Fibroblast of villous mesenchyme (primary cell): ENCODE data around the gene PRKCI. TPM values are rescaled to one million over a fixed set of nuclear protein-coding genes. Genes with fewer than 3 reads are reported as not detected.

Experiments used
- DNase-seq: peaks from one replicate; pipeline ENCODE4 v3.0.0-alpha.2; 2010; ENCODE audit warnings: low read depth
- H3K4me3 ChIP-seq: 2 replicates; pipeline ENCODE4 v1.5.1; 2011; ENCODE audit warnings: low read depth, mild to moderate bottlenecking, low read length
- total RNA-seq: library from RNA; depleted of rRNA; stranded (reverse); fragments of >200 nt; gene quantifications from 2 replicates; pipeline ENCODE4 v1.2.3, GENCODE V29; 2012
- TF ChIP-seq, protein P1 (sequence below): IDR thresholded peaks from 2 replicates; pipeline ENCODE4 v1.5.1; 2012; ENCODE audit warnings: low read depth, mild to moderate bottlenecking, low read length; ENCODE audit not compliant: insufficient read depth

Gene PRKCI
- total RNA-seq, 1 donor: 98.4 TPM

DNA sequence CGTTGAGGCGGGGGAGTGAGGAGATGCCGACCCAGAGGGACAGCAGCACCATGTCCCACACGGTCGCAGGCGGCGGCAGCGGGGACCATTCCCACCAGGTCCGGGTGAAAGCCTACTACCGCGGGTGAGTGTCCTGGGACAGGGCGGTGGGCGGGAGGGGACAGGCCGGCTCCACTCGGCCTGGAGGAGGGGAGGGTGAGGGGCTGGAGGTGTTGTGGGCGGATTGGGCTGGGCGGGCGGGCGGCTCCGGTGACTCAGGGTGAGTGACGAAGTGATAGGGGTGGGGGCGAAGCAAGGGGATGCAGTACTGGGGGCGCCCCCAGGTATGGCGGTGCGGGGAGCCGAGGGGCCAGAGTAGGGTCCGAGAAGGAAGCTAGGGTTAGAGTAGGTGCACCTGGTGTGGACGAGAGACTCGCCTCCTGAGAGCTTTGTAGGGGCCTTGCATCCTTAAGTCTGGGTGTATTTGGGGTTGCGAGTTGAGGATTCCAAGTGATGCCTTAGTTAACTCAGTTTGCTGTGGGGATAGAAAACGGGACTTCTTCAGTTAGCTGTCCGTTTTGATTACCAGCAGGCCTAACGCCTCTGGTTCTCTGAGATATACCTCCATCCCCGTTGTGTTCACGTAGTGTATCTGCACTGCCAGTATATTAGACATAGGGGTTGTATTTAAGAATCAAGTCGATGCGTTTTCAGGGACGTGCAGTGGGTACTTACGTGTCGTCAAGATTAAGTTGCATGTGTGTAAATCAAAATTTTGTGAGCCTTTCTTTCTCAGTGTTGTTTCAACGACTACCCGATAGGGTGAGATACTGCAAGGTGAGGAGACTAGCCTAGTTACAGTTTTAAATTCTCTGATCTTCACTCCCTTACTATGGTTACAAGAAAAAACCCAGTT lies 670 bp downstream of the PRKCI start:
- DNase-seq: peak; percentile 30
- H3K4me3 ChIP-seq: peak overlapping the region; percentile 90
- TF ChIP-seq, protein P1, sequence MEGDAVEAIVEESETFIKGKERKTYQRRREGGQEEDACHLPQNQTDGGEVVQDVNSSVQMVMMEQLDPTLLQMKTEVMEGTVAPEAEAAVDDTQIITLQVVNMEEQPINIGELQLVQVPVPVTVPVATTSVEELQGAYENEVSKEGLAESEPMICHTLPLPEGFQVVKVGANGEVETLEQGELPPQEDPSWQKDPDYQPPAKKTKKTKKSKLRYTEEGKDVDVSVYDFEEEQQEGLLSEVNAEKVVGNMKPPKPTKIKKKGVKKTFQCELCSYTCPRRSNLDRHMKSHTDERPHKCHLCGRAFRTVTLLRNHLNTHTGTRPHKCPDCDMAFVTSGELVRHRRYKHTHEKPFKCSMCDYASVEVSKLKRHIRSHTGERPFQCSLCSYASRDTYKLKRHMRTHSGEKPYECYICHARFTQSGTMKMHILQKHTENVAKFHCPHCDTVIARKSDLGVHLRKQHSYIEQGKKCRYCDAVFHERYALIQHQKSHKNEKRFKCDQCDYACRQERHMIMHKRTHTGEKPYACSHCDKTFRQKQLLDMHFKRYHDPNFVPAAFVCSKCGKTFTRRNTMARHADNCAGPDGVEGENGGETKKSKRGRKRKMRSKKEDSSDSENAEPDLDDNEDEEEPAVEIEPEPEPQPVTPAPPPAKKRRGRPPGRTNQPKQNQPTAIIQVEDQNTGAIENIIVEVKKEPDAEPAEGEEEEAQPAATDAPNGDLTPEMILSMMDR: peak; percentile 22

DNA sequence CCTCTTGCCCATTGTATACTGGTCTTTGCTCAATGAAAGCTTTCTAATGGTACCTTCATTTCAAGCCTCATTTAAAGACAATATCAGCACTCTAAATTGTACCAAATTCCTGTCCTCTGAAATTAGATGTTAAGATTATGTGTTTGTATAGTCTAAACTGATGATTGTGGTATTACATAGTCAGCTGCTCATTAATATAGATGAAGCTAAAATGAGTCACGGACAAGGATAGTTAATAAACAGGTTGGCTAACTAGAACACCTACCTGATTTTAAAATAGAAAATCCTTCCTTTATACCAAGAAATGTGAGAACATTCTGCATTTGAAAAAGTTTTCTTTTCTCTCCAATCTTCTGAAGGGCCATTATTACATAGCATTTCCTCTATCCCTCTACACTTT lies 2.9 kb downstream of the PRKCI start:
- TF ChIP-seq, protein P1: no peak
- peak overlapping the region; percentile 48 for H3K4me3 ChIP-seq
- no peak for DNase-seq

DNA sequence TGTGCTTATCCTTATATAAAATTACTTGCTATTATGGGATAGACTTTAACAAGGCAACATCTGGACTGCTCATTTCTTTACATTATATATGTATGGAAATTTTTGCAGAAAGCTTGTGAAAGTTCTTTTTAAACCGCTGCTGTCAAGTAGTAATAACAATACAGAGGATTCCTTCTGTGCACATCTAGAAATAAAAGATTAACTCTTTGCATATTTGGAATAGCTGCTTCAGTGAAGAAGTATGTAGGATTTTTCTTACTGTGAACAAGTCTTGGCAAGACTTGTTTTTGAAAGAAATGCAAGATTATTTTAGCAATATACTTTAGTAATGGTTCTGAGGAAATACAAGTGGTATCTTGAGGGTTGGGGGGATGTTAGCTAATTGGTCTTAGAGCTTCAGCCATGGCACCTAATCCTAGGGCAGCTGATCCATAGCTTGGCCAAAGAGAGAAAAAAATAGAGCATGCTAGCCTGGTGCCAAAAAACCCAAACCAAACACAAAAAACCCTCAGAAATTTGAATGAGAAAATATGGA lies 4.3 kb downstream of the PRKCI start:
- peak overlapping the region; percentile 10 for H3K4me3 ChIP-seq
- TF ChIP-seq, protein P1: no peak
- peak; percentile 25 for DNase-seq

DNA sequence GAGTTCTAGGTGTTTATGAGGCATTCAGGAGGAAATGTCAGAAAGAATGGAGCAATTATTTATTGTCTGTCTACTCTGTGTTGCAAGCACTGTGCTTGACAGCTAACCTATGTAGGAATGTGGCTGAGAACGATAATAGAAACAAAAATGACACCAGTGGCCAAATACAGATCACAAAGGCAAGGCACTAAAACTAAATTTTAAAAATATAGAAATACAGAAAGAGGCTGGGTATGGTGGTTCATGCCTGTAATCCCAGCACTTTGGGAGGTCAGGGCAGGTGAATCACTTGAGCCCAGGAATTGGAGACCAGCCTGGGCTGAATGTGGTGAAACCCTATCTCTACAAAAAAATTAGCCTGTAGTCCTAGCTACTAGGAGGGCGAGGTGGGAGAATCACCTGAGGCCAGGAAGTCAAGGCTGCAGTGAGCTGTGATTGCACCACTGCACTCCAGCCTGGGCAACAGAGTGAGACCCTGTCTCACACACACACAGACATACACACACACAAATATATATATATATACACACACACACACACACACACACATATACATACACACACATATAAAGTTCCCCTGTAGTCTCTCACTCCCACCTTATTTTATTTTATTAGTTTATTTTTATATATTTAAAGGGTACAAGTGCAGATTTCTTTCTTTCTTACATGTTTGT lies 6.0 kb downstream of the PRKCI start:
- TF ChIP-seq, protein P1: no peak
- peak; percentile 28 for DNase-seq
- no peak overlapping the region for H3K4me3 ChIP-seq

DNA sequence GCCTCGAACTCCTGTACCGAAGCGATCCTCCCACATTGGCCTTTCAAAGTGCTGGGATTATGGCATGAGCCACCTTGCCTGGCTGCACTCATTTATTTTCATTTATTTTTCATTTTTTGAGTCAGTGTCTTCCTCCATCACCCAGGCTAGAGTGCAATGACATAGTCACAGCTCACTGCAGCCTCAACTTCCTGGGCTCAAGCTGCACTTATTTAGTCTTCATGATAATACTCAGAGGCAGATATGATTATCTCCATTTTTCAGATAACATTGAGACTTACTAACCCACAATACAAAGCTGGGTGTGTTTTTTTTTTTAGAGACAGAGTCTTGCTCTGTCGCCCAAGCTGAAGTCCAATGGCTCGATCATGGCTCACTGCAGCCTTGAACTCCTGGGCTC lies 10.0 kb downstream of the PRKCI start:
- no peak overlapping the region for H3K4me3 ChIP-seq
- DNase-seq: peak; percentile 36
- TF ChIP-seq, protein P1: no peak

DNA sequence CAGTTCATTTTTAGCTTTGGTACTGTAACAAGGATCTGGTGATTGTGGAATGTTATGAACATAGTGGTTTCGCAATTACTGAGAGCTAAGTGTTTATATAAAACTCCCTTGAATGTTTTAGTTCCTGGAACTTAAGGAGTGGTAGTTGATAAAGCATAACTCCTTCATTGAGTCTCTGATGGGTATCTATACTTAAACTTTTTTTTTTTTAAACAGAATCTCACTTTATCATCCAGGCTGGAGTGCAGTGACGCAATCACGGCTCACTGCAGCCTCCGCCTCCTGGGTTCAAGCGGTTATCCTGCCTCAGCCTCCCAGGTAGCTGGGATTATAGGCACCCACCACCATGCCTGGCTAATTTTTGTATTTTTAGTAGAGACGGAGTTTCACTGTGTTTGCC lies 11.3 kb downstream of the PRKCI start:
- DNase-seq: peak; percentile 98
- H3K4me3 ChIP-seq: no peak overlapping the region
- TF ChIP-seq, protein P1: no peak
